Transverse colon (tissue), 3 donors: Measurements from ENCODE around the gene CXCL17.

ENCODE experiments used
- CTCF ChIP-seq, 5 experiments: fragments of 200-600 bp in 3 of 5; fragments of 450-650 bp in 2 of 5; sonication (generic) in 3 of 5; IDR thresholded peaks; 1 replicate in 2 of 5; 2 replicates in 3 of 5; pipeline ENCODE4 v1.5.1; 2016 to 2017; ENCODE audit warnings: antibody characterized with exemption in 5 of 5, inconsistent platforms in 3 of 5, mild to moderate bottlenecking in 2 of 5, moderate library complexity in 1 of 5
- EP300 ChIP-seq: sonication (generic); formaldehyde crosslinking; IDR thresholded peaks from one replicate; pipeline ENCODE4 v1.6.1; 2017; ENCODE audit warnings: antibody characterized with exemption, low read depth
- POLR2A ChIP-seq: fragments of 450-650 bp; IDR thresholded peaks from one replicate; pipeline ENCODE4 v1.6.1; 2016; ENCODE audit warnings: antibody characterized with exemption, mild to moderate bottlenecking, moderate library complexity

DNA sequence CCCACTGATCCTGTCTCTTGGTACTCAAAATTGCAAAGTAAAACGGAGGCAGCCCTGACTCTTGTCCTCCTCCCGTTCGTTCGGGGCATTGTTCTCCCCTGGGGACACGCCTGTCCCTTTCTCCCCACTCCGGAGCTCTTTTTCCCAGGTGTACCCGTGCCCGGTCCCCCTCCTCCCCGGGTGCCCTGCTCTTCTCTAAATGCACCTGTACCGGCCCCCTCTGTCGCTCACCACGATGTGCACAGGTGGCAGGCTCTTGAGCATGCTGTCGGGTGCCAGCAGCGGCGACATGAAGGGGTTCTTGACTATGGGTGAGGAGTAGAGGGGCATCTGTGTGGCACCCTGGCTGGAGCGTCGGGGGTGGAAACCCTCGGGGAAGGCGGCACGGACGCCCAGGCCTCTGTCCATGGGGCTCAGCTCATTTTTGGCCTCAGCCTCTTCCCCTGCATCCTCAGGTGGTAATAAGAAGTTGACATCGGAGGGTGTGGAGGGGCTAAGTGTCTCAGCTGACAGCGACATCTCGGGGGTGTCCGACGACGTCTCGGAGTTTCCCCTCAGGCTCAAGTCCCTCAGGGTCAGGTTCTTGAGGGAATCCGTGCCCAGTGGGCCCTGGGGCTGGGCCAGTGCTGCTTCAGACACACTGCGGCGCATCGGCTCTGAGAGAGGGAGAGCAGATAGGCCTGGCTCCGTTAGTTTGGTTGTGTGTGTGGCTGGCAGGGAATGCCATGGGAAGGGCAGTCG lies 40.2 kb downstream of the CXCL17 start:
- TF ChIP-seq CTCF (IDR thresholded peaks at IDR 0.05) (no peak), EP300 (no peak), POLR2A (no peak)
